GM19372 (cell line): ENCODE data around the gene MCM7.
"Not testable (repeated sequence)": the region's sequence is repeated elsewhere in the genome, so short reads cannot be mapped to it uniquely, and the experiment has no call there.

ENCODE experiments used
- ATAC-seq: cut with Tn5 transposase; IDR thresholded peaks from one replicate; pipeline ENCODE4 v1.9.1; 2021; ENCODE audit warnings: mild to moderate bottlenecking, low read depth, moderate library complexity; ENCODE audit not compliant: unreplicated experiment

MCM7 gene

DNA sequence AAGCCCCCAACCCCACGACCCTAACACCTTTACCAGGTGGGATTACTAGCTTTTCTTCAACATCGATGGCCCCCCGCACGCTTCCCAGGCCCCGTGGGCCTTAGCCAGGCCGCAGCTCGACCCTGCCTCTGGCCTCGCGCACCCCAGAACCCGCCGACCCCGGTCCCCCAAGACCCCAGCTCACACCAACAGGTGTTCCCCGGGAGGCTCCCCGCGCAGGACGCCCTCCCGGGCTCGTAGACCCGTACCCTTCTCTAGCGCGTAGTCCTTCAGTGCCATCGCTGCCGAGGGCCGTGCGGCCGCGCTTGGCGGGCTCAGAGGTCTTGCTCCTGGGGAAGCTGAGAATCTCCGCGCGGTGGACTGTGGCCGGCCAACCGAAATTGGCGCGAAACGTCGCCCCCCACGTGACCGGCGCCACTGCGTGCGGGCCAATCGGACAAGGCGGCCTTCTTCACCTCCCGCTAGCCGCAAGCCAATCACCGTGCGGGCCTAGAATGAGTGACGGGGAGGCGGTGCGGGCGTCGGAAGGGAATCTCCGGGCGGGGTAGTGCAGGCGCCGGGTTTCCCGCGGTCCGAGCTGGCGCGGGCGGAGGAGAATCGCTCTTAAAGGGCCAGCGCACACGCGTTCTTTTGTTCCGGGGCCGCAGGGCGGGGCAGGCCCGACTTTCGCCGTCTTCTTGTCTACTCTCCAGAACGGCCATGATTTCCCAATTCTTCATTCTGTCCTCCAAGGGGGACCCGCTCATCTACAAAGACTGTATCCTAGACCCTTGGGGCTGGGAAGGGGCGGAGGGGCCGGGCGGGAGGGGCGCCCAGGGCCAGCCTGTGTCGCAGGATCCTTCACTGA lies at the start of gene MCM7, which contains the start of gene AP4M1:
MCM7 (minus strand) TSS at position 382 of the 847 bp plus-strand sequence; CDS start at position 279, 103 bp downstream.
AP4M1 (plus strand) TSS at position 628 of the 847 bp plus-strand sequence; CDS start at position 700, 72 bp downstream.
- peak; percentile 89 for ATAC-seq

DNA sequence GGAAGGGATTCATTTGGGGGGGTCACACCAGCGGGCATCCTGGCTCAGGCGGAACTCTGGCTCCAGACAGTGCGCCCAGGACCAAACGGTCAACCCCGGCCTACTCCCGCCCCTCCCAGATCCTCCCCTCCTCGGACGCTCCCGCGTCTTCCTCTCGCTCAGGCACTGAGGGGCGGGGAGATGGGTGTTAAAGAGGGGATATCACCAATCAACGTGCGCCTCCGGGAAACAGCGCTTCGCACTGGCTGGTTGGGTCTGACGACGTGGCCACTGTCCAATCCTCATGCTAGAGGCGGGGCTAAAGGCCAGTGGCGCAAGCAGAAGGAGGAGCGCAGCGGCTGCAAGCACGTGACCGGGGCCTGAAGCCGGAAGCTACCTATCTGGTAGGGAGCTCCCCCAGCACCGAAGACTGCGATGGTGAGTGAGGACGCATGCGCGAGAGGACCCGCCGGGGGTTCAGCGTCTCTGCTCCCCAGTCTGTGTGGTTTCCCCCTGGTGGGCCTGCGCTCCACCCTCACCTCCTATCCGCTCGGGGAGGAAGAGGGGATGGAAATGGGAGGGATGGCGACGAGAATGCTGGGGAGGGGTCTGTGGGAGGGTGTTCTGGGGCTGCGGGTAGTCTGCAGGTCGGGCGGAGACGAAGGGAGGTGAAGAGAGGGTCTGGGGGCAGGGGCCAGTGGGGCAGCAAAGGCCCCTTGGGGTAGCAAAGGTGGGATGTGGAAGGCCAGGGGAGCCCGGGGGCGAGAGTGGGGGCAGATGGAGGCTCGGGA lies 47.5 kb upstream of the MCM7 start, which contains the start of gene LAMTOR4:
LAMTOR4 (plus strand) TSS at position 360 of the 770 bp plus-strand sequence; CDS start at position 415, 55 bp downstream.
- ATAC-seq, result peak; percentile 98

DNA sequence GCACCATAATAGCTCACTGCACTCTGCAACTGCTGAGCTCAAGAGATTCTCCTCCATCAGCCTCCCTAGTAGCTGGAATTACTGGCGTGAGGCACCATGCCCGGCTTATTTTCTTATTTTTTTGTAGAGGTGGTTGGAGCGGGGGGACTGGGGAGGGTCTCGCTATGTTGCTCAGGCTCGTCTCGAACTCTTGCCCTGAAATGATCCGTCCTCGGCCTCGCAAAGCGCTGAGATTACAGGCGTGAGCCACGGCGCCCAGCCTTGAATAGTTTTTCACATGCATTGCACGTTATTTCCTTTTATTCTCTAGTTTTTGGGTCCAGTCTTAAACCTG lies 47.0 kb upstream of the MCM7 start:
- ATAC-seq, result no peak

DNA sequence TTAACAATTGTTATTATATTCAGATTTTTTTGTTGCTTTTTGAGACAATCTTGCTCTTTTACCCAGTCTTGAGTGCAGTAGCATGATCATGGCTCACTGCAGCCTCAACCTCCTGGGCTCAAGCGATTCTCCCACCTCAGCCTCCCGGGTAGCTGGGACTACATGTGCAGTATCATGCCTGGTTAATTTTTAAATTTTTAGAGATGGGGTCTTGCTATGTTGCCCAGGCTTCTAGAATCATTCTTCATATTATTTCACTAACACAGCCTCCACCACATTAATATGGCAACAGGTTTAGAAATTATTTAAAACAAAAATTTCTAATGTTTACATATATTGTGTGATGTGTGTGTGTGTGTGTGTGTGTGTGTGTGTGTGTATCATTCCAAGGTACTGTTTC lies 46.1 kb upstream of the MCM7 start:
- ATAC-seq, result no peak

DNA sequence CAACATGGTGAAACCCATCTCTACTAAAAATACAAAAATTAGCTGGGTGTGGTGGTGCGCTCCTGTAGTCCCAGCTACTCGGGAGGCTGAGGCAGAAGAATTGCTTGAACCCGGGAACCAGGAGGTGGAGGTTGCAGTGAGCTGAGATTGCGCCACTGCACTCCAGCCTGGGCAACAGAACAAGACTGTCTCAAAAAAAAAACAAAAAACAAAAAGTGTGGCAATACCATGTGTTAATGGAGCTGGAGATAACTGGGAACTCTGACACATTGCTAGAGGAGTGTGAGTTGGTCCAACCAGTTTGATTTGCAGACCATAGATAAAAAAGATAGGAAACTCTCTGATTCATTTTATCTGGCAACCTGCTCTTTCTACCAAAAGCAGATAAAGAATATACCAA lies 45.2 kb upstream of the MCM7 start:
- ATAC-seq, result not testable (repeated sequence)

DNA sequence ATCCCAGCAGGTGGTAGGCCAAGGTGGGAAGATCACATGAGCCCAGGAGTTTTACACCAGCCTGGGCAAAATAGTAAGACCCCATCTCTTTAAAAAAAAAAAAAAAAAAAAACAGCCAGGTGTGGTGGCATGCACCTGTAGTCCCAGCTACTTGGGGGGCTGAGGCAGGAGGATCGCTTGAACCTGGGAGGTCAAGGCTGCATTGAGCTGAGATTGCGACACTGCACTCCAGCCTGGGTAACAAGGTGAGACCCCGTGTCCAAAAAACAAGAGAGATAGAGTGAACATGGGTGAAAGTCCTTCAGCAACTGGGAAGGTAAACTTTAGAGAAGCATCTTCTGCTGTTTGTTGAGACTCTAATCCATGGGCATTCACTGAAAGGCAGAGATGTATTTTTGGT lies 41.3 kb upstream of the MCM7 start:
- ATAC-seq, result no peak

DNA sequence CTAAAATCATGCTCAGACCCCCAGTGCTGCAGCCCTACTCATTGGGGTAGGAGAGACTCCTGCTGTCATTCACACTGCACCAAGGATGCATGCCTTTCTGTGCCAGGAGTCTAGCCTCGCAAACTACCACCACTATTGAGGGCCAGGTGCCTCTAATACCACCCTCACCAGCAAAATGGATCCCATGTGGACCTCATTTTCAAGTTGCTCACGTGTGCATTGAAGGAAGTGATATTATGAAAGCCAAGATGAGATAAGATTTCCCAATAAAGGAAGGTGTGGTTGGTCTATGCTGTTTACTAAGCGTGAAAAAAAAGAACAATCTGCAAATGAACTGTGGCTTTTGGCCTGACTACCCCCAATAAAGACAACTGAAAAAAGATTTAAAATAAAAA lies 40.4 kb upstream of the MCM7 start:
- ATAC-seq, result no peak

DNA sequence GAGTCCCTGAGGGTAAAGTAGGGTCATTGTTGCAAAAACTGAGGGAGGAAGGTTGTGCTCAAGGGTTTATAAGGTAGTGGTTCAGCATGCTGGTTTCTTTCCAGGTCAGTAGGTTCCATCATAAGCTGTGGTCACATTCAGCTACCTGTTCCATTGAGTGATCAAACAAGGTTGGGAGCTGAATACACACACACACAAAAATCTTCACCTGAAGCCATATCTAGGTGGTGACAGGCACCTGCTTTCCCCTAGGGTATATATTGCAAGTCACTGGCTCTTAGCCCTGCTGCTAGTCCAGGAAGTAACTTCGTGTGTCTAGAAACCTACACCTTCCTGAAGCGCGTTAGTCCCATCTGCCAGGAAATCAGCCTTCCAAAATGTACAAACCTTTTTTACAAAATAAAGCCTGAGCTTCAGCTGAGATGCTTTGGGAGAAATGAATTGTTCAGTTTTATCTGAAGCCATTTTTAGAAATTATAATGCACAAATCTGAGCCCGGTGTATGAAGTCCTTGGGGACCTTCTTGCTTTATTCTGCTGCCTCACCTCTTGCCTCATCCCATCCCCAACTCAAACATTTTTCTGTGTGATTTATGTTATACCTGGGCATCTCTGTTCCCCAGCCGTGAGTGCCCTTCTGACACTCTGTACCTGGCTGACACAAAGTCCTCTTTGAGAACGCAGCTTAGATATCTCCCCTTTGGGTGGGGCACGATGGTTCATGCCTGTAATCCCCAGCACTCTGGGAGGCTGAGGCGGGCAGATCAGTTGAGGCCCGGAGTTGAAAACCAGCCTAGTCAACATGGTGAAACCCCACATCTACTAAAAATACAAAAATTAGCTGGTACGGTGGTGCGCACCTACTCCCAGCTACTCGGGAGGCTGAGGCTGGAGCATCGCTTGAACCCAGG lies 36.9 kb upstream of the MCM7 start:
- no peak for ATAC-seq

DNA sequence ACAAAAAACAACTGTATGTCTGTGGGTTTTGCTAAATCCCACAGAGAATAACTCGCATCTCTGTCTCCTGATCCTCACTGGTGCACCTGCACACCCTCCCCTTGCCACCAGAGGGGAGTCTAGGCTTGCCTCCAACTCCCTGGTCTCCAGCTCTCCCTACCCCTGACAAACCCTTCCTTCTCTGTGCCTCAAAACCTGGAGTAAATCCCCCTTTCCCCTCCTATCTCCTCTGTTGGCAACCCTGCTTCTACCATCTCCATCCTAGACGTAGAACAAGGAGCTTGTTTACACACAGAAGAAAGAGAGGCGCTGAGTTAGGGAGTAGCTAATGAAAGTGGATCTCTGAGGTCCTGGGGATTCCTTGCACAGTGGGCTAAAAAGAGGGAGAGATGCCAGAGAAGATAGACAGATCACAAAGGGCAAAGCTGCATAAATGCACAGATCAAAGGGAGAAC lies 31.5 kb upstream of the MCM7 start:
- ATAC-seq, result peak; percentile 53

DNA sequence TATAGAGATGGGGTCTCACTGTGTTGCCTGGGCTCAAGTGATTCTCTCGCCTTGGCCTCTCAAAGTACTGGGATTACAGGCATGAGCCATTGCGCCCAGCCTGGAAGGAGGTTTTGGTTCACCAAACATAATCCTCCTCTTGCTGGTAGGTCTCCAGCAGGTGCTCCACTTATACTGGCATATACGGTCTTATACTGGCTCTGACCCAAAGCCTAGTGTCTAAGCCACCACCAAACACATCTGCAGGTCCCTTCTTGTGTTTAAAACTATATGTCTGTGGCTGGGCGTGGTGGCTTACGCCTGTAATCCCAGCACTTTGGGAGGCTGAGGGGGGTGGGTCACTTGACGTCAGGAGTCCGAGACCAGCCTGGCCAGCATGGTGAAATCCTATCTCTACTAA lies 30.9 kb upstream of the MCM7 start:
- no peak for ATAC-seq

DNA sequence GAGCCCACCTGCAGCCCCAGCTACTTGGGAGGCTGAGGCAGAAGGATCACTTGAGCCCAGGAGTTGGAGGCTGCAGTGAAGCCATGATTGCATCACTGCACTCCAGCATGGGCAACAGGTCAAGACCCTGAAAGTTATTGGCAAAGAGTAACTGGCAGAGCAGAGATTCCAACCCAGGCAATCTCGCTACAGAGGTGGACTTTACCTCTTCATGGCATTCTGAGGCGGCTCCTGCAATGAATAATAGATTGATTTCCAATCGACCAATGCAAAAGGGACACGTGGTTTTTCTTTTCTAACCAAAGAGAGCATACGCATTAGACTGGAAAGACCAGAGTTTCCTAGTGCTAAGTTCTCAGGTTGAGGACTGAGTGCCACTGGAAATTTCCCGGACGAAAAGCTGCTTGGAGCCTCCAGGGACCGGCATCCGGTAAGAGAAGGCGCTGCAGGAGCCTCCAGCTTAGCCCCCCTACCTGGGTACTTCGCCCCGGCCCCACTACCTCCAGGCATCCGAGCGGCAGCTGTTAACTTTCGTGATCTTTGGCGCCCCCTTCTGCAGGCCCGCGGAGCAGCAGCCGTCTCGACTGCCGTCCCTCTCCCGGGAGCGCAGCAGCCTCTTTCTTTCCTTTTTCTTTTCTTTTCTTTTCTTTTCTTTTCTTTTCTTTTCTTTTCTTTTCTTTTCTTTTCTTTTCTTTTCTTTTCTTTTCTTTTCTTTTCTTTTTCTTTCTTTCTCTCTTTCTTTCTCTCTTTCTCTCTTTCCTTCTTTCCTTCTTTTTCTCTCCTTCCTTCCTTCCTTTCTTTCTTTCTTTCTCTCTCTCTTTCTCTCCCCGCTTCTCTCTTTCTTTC lies 29.6 kb upstream of the MCM7 start:
- no peak for ATAC-seq

DNA sequence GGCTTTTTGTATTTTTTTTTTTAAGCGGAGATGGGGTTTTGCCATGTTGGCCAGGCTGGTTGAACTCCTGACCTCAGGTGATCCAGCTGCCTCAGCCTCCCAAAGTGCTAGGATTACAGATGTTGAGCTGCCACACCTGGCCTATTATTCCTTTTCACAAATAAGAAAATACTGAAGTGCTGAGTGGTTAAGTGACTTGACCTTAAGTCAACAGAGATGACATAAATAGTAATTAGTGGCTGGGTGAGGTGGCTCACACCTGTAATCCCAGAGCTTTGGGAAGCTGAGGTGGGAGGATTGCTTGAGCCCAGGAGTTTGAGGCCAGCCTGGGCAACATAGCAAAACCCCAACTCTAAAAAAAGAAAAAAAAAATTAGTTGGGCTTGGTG lies 29.0 kb upstream of the MCM7 start:
- ATAC-seq, result not testable (repeated sequence)

DNA sequence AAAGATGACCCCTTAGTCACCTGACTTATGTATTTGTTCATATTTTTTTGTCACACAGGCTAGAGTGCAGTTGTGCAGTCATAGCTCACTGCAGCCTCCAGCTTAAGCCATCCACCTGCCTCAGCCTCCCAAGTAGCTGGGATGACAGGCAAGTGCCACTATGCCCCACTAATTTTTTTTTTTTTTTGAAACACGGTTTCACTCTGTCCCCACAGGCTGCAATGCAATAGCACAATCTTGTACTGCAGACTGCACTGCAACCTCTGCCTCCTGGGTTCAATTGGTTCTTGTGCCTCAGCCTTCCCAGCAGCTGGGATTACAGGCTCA lies 27.4 kb upstream of the MCM7 start:
- ATAC-seq, result no peak

DNA sequence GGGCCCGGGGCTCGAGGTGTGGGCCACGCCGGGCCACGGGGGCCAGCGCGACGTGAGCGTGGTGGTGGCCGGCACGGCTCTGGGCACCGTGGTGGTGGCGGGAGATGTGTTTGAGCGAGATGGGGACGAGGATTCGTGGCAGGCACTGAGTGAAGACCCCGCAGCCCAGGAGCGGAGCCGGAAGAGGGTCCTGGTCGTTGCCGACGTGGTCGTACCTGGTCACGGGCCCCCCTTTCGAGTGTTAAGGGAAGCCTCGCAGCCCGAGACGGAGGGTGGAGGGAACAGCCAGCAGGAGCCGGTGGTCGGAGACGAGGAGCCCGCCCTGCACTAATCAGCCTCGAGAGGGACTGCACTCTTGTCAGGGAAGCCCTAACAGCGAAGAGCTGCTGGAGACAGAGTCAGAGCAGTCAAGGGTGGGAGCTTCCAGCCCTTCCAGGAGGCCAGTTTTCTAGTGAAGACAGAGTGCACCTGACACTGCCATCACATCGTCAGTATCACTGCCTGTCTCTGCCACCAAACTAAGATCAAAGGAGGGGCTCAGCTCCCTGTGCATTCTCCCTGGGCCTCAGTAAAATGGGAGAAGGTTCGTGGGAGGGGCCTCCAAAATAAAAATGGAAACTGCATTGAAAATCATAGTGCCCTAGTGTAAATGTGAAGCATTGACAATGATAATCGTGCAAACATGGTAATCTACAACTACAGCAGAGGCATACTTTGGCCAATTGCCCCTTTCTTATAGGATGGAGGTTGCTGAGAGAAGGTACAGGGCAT lies 26.9 kb upstream of the MCM7 start:
- no peak for ATAC-seq

DNA sequence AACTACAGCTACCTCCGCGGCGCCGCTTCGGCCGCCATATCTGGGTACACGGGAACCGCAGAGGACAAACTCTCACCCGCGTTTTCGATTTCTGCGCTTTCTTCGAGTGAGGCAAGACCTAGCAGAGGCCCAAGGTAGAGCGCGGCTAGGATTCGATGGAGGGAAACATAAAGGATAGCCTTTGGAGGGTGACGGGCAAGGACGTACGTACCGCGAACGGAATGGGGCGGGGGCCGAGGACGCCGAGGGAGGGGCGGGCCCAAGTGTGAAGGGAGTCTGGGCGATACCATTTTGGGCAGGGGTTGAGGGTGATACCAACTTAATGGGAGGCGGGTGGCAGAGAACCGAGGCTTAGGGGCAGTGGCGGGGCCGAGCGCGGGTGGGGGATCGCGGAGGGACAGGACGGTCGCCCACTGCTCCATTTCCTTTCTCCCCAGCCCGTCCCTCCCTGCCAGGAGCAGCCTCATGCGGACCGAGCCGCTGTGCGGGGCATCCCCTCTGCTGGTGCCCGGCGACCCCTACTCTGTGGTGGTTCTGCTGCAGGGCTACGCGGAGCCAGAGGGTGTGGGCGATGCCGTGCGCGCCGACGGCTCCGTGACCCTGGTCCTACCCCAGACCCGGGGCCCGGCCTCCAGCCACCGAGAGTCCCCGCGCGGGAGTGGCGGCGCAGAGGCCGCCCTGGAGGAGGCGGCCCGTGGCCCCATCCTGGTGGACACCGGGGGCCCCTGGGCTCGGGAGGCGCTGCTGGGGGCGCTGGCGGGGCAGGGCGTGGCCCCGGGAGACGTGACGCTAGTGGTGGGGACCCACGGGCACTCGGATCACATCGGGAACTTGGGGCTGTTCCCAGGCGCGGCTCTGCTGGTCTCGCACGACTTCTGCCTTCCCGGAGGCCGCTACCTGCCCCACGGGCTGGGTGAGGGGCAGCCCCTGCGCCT lies 26.0 kb upstream of the MCM7 start, which contains the start of gene MBLAC1:
MBLAC1 (plus strand) TSS at position 37 of the 935 bp plus-strand sequence; CDS start at position 466, 429 bp downstream.
- ATAC-seq, result peak; percentile 56

DNA sequence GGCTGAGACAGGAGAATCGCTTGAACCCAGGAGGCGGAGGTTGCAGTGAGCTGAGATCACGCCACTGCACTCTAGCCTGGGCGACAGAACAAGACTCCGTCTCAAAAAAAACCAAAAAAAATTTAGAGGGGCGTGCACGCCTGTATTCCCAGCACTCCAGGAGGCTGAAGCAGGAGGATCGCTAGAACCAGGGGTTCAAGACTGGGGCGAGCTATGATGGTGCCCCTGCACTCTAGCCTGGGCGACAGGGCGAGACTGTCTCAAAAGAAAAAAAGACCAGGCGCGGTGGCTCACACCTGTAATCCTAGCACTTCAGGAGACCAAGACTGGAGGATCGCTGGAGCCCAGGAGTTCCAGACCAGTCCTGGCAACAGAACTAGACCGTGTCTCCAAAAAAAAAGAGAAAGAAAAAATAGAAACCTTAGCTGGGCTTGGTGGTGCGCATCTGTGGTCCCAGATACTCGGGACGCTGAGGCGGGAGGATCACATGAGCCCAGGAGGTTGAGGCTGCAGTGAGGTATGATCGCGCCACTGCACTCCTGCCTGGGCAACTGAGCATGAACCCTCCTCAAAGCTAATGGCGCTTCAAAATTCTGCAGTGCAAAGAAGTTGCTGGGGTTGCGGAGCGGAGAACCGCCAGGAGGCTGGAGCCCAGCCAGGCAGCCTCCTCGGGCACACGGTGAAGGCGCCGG lies 25.2 kb upstream of the MCM7 start:
- no peak for ATAC-seq
